ENCODE data around the gene GSE1.

- TF ChIP-seq FOXM1 (IDR thresholded peaks at IDR 0.05; ENCODE audit: borderline replicate concordance) = no peak
- TF ChIP-seq PKNOX1 (IDR thresholded peaks at IDR 0.05) = no peak
Observed at GRCh38 chr16:85704011-85704410, 90.9 kb downstream of the GSE1 start.
